ENCODE data around the gene NAP1L5.
A peak's percentile ranks its signal among the peaks of the same experiment; 100 is the strongest.

- TF ChIP-seq CTCF (conservative IDR thresholded peaks at IDR 0.05 in 1 of 2, IDR thresholded peaks at IDR 0.05 in 1 of 2; ENCODE audit: extremely low read depth in 1 of 2, insufficient read depth in 1 of 2, low read depth in 1 of 2, low read length in 2 of 2), result peak; percentile 49 to 50
- no peak for TF ChIP-seq EZH2 (IDR thresholded peaks at IDR 0.05; ENCODE audit: borderline replicate concordance, low read length)
These were observed 24.6 kb downstream of the NAP1L5 start for GRCh38 chr4:88672987-88673386.
